NOMO-1 treated with dmso at 0.1 percent for 144 hours (cell line): ENCODE data around the gene TSC22D4.
"Not testable (repeated sequence)": the region's sequence is repeated elsewhere in the genome, so short reads cannot be mapped to it uniquely, and the experiment has no call there.

Source experiments
- DNase-seq: peaks from one replicate; lab custom pipeline; 2025; ENCODE audit not compliant: unreplicated experiment; lab: John Stamatoyannopoulos, UW

TSC22D4 gene

DNA sequence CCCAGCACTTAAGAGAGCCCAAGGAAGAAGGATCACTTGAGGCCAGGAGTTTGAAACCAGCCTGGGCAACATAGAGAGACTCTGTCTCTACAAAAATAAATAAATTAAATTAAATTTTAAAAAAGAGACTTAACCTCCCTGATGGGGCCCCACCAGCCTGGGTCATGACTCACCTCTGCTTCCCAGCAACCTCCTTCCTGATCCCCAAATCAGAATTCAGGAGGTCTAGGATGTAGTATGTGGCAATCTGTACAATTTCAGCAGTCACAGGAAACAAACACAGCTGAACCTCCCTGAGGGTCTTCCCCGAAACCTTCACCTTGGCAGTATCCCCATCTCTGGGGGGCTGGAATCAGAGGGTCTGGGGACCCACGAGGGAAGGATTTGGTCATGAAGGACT, 33.0 kb downstream of the TSC22D4 start:
- DNase-seq, result no peak

DNA sequence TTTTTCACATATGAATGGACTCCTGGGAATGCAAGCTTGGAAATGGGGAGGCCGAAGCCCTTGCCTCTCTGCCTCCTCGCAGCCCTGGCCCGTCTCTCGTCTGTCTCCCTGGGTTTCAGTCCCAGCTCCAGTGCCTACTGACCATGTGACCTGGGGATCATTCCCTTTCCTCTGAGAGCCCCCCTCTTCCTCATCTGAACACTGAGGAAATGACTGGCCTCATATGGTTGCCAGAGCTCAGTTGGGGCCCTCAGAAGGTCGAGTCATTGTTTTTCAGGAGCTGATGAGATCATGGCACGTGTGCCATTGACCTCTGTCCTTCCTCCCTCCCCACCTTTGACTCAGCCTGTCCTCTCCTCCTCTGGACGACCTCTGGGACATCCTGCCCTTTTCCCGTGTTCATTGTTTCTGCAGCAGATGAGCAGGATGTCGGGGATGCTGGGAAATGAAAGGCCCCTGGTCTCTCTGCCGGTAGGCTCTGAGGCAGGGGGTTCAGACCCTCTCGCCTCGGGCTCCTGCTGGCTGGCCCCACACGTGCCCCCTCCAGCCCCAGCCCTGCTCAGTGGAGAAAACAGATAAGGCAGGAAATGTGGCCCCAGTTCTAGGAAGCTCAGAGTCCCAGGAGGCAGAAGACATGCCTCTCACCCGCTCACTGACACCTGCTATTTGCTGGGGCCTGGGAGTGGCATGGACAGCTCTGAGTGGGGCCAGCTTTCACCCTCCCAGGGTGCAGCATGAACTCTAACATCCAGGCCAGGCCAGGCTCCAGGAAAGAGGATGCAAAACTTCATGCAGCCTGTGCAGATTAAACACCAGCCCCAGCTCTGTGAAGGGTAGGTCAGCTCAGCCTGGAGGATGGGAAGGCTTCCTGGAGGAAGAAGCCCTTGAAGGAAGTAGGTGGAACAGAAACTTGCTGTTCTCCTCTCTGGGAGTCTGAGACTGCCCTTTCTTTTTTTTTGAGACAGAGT, 34.4 kb downstream of the TSC22D4 start:
- DNase-seq, result no peak

GRCh38 chr7:100443096-100443840, 35.7 kb downstream of the TSC22D4 start:
- no peak for DNase-seq

GRCh38 chr7:100441641-100442535, 37.1 kb downstream of the TSC22D4 start:
- DNase-seq, result no peak

GRCh38 chr7:100439244-100439643, 39.8 kb downstream of the TSC22D4 start:
- not testable (repeated sequence) for DNase-seq

DNA sequence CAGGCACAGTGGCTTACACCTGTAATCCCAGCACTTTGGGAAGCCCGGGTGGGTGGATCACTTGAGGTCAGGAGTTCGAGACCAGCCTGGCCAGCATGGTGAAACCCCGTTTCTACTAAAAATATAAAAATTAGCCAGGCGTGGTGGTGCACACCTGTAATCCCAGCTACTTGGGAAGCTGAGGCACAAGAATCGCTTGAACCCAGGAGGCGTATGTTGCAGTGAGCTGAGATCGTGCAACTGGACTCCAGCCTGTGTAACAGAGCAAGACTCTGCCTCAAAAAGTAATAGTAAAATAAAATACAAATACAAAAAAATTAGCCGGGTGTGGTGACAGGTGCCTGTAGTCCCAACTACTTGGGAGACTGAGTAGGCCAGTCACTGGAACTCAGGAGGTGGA, 40.3 kb downstream of the TSC22D4 start:
- DNase-seq, result not testable (repeated sequence)

DNA sequence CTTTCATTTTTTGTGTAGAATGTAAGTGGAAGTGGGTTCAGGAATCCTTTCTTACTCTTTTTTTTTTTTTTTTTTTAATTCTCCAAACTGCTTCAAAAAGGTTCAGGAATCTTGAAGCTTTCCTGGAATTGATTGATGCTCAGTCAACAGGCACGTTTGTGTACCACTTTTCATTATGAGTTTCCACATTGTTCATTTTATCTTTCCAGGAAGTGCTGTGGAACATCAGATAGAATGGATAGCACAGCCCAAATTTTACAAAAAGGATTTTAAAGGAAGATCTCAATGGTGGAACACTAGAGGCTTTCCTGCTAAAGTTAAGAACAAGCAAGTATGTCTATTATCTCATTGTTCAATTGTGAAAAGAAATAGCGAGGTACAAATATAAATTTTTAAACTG, 40.8 kb downstream of the TSC22D4 start:
- DNase-seq, result no peak

GRCh38 chr7:100437150-100438100, 41.6 kb downstream of the TSC22D4 start:
- DNase-seq, result no peak

DNA sequence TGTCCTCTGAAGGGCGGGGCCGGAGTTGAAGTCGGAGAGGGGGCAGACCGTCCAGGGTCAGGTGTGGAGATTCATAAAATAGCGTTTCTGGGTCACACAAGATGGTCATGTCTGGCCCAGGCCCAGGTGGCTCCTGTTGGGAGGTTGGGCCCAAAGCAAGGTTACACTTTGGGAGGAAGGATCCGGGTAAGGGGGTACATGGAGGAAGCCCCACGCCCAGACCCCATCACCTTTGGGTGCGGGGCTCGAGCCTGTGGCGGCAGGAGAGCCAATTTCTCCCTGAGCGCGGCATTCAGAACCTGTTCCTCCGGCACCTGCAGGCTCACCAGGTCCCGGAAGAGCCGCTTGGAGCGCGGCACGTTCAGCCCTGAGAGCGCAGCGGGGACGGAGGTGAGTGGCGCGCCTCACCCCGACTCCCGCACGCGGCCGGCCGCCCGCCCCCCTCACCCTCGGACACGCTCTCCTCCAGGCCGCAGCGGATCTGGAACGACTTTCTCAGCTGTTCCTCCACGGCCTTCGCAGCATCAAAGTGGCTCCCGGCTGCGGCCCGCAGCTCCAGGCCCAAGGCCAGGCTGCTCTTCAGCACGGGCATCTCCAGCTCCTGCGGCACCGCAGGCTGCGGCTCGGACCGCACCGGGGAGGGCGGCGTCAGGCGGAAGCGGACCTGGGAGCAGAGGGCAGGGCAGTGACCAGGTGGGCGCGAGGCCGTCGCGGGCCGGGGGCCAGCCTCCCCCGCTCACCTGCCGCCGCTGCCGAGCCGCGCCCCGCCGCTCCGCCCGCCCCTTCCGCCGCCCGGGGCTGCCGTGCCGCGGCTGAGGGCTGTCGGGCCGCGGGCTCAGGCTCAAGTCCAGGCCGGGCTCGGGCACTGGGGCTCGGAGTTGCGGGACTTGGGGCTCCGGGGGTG, 43.4 kb downstream of the TSC22D4 start:
- peak; percentile 16 for DNase-seq

GRCh38 chr7:100434297-100435144, 44.5 kb downstream of the TSC22D4 start:
- no peak for DNase-seq

- DNase-seq, result no peak
Measured at GRCh38 chr7:100433592-100434296, 45.3 kb downstream of the TSC22D4 start.

DNA sequence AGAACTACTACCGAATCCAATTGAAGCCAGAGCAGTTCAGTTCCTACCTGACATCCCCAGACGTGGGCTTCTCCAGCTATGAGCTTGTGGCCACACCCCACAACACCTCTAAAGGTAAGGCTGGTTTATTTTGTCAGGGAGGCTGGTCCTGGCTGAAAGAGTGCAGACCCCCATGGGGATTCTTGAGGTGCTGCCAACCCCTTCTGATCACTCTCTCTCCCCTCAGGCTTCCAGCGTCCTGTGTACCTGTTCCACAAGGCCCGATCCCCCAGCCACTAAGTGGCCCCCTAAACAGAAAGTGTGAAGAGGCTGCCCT, 45.8 kb downstream of the TSC22D4 start:
- DNase-seq, result no peak

DNA sequence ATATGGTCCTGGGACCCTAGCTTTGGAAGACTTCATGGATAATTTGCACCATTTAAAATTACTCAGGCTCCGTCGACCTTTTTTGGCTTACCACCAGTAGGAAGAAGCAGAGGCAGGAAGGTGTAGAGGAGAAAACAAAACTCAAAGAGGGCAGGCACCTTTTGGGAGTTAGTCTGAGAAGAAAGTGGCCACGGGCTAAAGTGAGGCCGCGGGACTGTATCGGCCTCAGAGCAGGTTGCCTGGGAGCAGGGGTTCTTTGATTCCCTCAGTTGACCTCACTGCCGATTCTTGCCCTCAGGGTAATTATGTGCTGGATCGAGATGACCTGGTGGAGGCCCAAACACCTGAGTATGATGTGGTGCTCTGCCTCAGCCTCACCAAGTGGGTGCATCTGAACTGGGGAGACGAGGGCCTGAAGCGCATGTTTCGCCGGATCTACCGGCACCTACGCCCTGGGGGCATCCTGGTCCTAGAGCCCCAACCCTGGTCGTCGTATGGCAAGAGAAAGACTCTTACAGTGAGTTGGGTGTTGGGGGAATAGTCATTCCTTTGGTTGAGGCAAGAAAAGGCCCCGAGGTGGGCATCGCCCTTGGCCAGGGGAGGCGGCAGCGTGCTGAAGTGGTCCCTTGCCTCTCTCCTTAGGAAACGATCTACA, 46.3 kb downstream of the TSC22D4 start:
- no peak for DNase-seq

DNA sequence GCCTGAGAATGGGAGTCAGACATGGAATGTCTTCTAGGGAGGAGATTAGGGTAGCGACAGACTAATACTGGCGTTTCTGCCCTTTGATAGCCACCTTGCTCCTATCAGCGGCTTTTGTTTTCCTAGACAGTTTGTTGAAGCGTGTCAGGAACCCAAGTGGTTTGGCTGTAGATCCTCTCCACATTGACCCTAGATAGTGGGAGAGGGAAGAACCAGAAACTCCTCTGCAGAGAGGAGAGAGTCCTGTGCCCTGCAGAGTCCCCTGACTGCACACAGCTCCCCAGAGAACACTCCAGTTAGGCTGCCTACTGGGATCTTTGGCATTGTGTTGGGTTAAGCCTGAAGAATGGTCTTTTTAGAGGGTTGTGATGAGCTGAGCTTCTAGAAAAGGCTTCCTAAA, 47.0 kb downstream of the TSC22D4 start:
- DNase-seq, result no peak

GRCh38 chr7:100431286-100431735, 47.7 kb downstream of the TSC22D4 start:
- no peak for DNase-seq

DNA sequence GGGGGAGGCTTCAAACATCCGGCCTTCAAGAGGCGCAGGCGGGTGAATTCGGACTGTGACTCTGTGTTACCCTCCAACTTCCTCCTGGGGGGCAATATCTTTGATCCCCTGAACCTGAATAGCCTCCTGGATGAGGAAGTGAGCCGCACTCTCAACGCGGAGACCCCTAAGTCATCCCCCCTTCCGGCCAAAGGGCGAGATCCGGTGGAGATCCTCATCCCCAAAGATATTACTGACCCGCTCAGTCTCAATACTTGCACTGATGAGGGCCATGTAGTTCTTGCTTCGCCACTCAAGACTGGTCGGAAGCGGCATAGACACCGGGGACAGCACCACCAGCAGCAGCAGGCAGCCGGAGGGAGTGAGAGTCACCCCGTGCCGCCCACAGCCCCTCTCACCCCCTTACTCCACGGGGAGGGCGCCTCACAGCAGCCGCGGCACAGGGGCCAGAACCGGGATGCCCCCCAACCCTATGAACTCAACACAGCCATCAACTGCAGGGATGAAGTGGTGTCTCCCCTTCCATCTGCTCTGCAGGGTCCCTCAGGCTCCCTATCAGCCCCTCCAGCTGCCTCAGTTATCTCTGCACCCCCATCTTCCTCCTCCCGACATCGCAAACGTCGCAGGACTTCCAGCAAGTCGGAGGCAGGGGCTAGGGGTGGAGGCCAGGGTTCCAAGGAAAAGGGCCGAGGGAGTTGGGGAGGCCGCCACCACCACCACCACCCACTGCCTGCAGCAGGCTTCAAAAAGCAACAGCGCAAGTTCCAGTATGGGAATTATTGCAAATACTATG, 48.3 kb downstream of the TSC22D4 start:
- no peak for DNase-seq
